GM19240 (cell line): ENCODE measurements around the gene RAD23A.
A peak's percentile ranks its signal among the peaks of the same experiment; 100 is the strongest.
"Not testable (repeated sequence)": the region's sequence is repeated elsewhere in the genome, so short reads cannot be mapped to it uniquely, and the experiment has no call there.

Experiments used
- DNase-seq: peaks from one replicate; pipeline ENCODE4 v3.0.0; 2011; ENCODE audit warnings: low spot score; ENCODE audit not compliant: insufficient read length

Gene RAD23A

GRCh38 chr19:12937927-12938778 lies 7.5 kb upstream of the RAD23A start, which contains the start of gene CALR:
Gene CALR (plus strand): TSS chr19:12938609. CDS start chr19:12938680, 71 bp downstream.
- peak; percentile 87 for DNase-seq

GRCh38 chr19:12938779-12939601 lies 6.7 kb upstream of the RAD23A start:
- no peak for DNase-seq

GRCh38 chr19:12939975-12940423 lies 5.7 kb upstream of the RAD23A start:
- no peak for DNase-seq

GRCh38 chr19:12940897-12941296 lies 4.8 kb upstream of the RAD23A start:
- DNase-seq = no peak

- no peak for DNase-seq
These were observed 2.1 kb upstream of the RAD23A start for GRCh38 chr19:12943437-12944044.

GRCh38 chr19:12944104-12944674 lies 1.5 kb upstream of the RAD23A start:
- no peak for DNase-seq

- no peak for DNase-seq
These were observed 545 bp downstream of the RAD23A start for GRCh38 chr19:12946092-12946721.

GRCh38 chr19:12946731-12947496 lies 1.3 kb downstream of the RAD23A start:
- no peak for DNase-seq

- no peak for DNase-seq
These were observed 2.3 kb downstream of the RAD23A start for GRCh38 chr19:12947702-12948611.

- DNase-seq = no peak
These were observed 3.1 kb downstream of the RAD23A start for GRCh38 chr19:12948612-12949362.

- DNase-seq = no peak
These were observed 4.0 kb downstream of the RAD23A start for GRCh38 chr19:12949363-12950283.

GRCh38 chr19:12952050-12952449 lies 6.4 kb downstream of the RAD23A start:
- DNase-seq = not testable (repeated sequence)

GRCh38 chr19:12952488-12953137 lies 7.0 kb downstream of the RAD23A start:
- no peak for DNase-seq

GRCh38 chr19:12953138-12953798 lies 7.6 kb downstream of the RAD23A start:
- DNase-seq = no peak

GRCh38 chr19:12953799-12954611 lies 8.3 kb downstream of the RAD23A start:
- no peak for DNase-seq

- no peak for DNase-seq
These were observed 8.9 kb downstream of the RAD23A start for GRCh38 chr19:12954612-12954962.
